MCF 10A (cell line): ENCODE results near the gene EGFL8. TPM values are rescaled to one million over a fixed set of nuclear protein-coding genes. Genes with fewer than 3 reads are reported as not detected.
A peak's percentile ranks its signal among the peaks of the same experiment; 100 is the strongest.

Experiments
- BruUV-seq: library from RNA; stranded (reverse); fragments of 400-500 nt; replicated peaks from 2 replicates; lab custom pipeline; 2021; lab: Mats Ljungman, UMichigan
- CTCF ChIA-PET: fragments of 300-600 bp; sonication (Branson Sonifier 250); formaldehyde crosslinking; extraction: SDS; loops from one replicate; lab custom pipeline; 2021; ENCODE audit warnings: antibody characterized with exemption, inconsistent platforms; lab: Yijun Ruan, JAX
- POLR2A ChIA-PET: fragments of 300-600, 350-650 bp; sonication (Branson Sonifier 250); formaldehyde crosslinking; extraction: SDS; loops from one replicate; lab custom pipeline; 2020; ENCODE audit warnings: antibody characterized with exemption, inconsistent platforms; lab: Yijun Ruan, JAX
- DNase-seq: peaks from one replicate; pipeline ENCODE4 v3.0.0-alpha.2; 2018; ENCODE audit not compliant: unreplicated experiment
- H3K27ac Mint-ChIP-seq: one replicate; pipeline ENCODE4 v1.8.0; 2022; ENCODE audit warnings: mild to moderate bottlenecking, low read depth, mixed read lengths; ENCODE audit not compliant: unreplicated experiment
- H3K27me3 Mint-ChIP-seq: one replicate; pipeline ENCODE4 v1.8.0; 2022; ENCODE audit warnings: mixed read lengths; ENCODE audit not compliant: insufficient read depth, unreplicated experiment
- H3K36me3 Mint-ChIP-seq: one replicate; pipeline ENCODE4 v1.8.0; 2022; ENCODE audit warnings: mild to moderate bottlenecking, moderate library complexity, mixed read lengths; ENCODE audit not compliant: insufficient read depth, unreplicated experiment
- H3K4me1 Mint-ChIP-seq: one replicate; pipeline ENCODE4 v1.8.0; 2022; ENCODE audit warnings: mixed read lengths; ENCODE audit not compliant: insufficient read depth, unreplicated experiment
- H3K4me3 Mint-ChIP-seq: one replicate; pipeline ENCODE4 v1.8.0; 2022; ENCODE audit warnings: mild to moderate bottlenecking, moderate library complexity, mixed read lengths; ENCODE audit not compliant: unreplicated experiment
- H3K9me3 Mint-ChIP-seq: one replicate; pipeline ENCODE4 v1.8.0; 2022; ENCODE audit warnings: mixed read lengths; ENCODE audit not compliant: unreplicated experiment
- intact Hi-C: fragments of 100-400 bp; cut with micrococcal nuclease; formaldehyde crosslinking; loops from 2 replicates; pipeline ENCODE4 v1.14.1; 2022
- microRNA-seq: library from miRNA; unstranded; fragments of <30 nt; microRNA quantifications from one replicate; pipeline ENCODE4 v1.2.0, GENCODE V29; 2022
- total RNA-seq: library from RNA; stranded (reverse); gene quantifications from 2 replicates; pipeline ENCODE4 v1.2.3, GENCODE V29; 2022
- TF ChIP-seq, protein P1 (sequence below): fragments of 200-600 bp; IDR thresholded peaks from one replicate; pipeline ENCODE4 v1.8.0; 2022; ENCODE audit warnings: antibody characterized with exemption, mild to moderate bottlenecking; ENCODE audit not compliant: unreplicated experiment

The EGFL8 gene
- total RNA-seq, 1 experiment from 2014 or later, result 3.1 TPM

DNA sequence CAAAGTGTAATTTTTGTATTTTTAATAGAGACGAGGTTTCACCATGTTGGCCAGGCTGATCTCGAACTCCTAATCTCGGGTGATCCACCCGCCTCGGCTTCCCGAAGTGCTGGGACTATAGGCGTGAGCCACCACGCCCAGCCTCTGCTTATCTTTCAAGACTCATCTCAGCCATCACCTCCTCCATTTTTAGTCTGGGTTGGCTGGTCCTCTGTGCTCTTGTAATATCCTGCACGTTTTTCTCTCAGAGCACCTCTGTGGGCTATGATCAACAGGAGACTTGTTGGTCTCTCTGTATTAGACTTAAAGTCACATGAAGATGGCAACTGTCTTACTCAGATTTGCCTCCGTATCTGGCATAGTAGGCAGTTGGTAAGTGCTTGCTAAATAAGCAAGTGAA lies 51.9 kb downstream of the EGFL8 start:
- POLR2A ChIA-PET, result no interaction called here
- TF ChIP-seq, protein P1, sequence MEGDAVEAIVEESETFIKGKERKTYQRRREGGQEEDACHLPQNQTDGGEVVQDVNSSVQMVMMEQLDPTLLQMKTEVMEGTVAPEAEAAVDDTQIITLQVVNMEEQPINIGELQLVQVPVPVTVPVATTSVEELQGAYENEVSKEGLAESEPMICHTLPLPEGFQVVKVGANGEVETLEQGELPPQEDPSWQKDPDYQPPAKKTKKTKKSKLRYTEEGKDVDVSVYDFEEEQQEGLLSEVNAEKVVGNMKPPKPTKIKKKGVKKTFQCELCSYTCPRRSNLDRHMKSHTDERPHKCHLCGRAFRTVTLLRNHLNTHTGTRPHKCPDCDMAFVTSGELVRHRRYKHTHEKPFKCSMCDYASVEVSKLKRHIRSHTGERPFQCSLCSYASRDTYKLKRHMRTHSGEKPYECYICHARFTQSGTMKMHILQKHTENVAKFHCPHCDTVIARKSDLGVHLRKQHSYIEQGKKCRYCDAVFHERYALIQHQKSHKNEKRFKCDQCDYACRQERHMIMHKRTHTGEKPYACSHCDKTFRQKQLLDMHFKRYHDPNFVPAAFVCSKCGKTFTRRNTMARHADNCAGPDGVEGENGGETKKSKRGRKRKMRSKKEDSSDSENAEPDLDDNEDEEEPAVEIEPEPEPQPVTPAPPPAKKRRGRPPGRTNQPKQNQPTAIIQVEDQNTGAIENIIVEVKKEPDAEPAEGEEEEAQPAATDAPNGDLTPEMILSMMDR, result no peak
- Mint-ChIP-seq H3K4me3 (no peak overlapping the region), H3K27me3 (peaks cover 54% of the 10 kb centered on the region), H3K9me3 (no peaks in the 10 kb centered on the region), H3K36me3 (no peaks in the 10 kb centered on the region), H3K4me1 (peaks cover 10% of the 10 kb centered on the region), H3K27ac (no peak overlapping the region)
- BruUV-seq, result no TSS peak
- DNase-seq, result no peak
- CTCF ChIA-PET, result no interaction called here
- intact Hi-C loops, result no loop called here

DNA sequence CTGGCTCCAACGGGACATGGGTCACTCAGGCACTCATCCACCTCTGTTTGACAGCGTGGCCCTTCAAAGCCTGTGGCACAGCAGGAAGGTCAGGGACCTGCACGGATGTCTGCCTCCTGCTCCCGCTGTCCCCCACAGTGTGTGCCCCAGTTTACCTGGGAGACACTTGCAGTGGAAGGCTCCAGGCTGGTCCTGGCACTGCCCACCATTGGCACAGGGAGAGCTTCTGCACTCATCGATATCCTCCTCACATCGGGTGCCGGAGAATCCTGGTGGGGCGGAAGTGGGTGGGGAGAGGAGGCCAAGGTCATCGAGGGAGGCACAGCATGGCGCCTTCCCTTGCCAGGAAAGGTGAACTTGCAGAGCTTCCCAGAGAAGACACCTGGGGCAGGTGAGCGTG lies 52.6 kb downstream of the EGFL8 start:
- Mint-ChIP-seq H3K36me3 (no peaks in the 10 kb centered on the region), H3K27ac (no peak overlapping the region), H3K4me1 (peaks cover 6% of the 10 kb centered on the region), H3K9me3 (no peaks in the 10 kb centered on the region), H3K27me3 (peaks cover 61% of the 10 kb centered on the region), H3K4me3 (no peak overlapping the region)
- BruUV-seq, result no TSS peak
- DNase-seq, result no peak
- ChIA-PET POLR2A (interaction anchor here (0.6 kb wide), 1 partner anchor 678 kb away, joined by 3 read pairs; no protein-coding TSS in a partner anchor), CTCF (no interaction called here)
- intact Hi-C loops, result no loop called here
- TF ChIP-seq, protein P1, result no peak

Small RNAs within 50 kb of the gene (microRNA-seq; reads per million reads assigned to microRNA genes)
- gene MIR6721 (1.9 reads per million, percentile 13 among the genes with 10 or more reads in this experiment), gene MIR6833 (not detected)

Other genes starting within 250 kb of the EGFL8 start
- gene C2, start 236.9 kb upstream of the EGFL8 start, total RNA-seq, result not detected in 2 replicates
- gene CFB, start 218.5 kb upstream of the EGFL8 start, total RNA-seq, result 24.5 and 24.6 TPM in 2 replicates
- 90.7 and 113 TPM in 2 replicates for gene NELFE, start 205.6 kb upstream of the EGFL8 start, total RNA-seq
- 53.1 and 66.2 TPM in 2 replicates for gene SKIC2, start 205.4 kb upstream of the EGFL8 start, total RNA-seq
- gene DXO, start 192.5 kb upstream of the EGFL8 start, total RNA-seq, result 39.1 and 41.4 TPM in 2 replicates
- gene C4A, start 182.5 kb upstream of the EGFL8 start, total RNA-seq, result 7.7 and 16.2 TPM in 2 replicates
- gene C4B, start 149.8 kb upstream of the EGFL8 start, total RNA-seq, result 7.7 and 12.7 TPM in 2 replicates
- gene CYP21A2, start 126.2 kb upstream of the EGFL8 start, total RNA-seq, result 0.33 and 0.88 TPM in 2 replicates
- 3.0 and 4.3 TPM in 2 replicates for gene TNXB, start 55.3 kb upstream of the EGFL8 start, total RNA-seq
- gene ATF6B, start 36.3 kb upstream of the EGFL8 start, total RNA-seq, result 65.6 and 86.5 TPM in 2 replicates
- gene FKBPL, start 34.3 kb upstream of the EGFL8 start, total RNA-seq, result 4.8 and 5.8 TPM in 2 replicates
- gene PRRT1, start 12.7 kb upstream of the EGFL8 start, total RNA-seq, result 0.17 and 0.19 TPM in 2 replicates
- gene PPT2, start 10.5 kb upstream of the EGFL8 start, total RNA-seq, result 3.7 and 5.4 TPM in 2 replicates
- gene AGPAT1, start 11.5 kb downstream of the EGFL8 start, total RNA-seq, result 37.8 and 43.4 TPM in 2 replicates
- 28.1 and 29.6 TPM in 2 replicates for gene RNF5, start 13.8 kb downstream of the EGFL8 start, total RNA-seq
- gene AGER, start 19.7 kb downstream of the EGFL8 start, total RNA-seq, result 8.0 and 8.4 TPM in 2 replicates
- 48.1 and 49.2 TPM in 2 replicates for gene PBX2, start 25.6 kb downstream of the EGFL8 start, total RNA-seq
- 0.71 and 0.84 TPM in 2 replicates for gene GPSM3, start 28.0 kb downstream of the EGFL8 start, total RNA-seq
- gene NOTCH4, start 59.5 kb downstream of the EGFL8 start, total RNA-seq, result not detected in 2 replicates
- not detected in 2 replicates for gene TSBP1, start 207.3 kb downstream of the EGFL8 start, total RNA-seq
- gene BTNL2, start 242.6 kb downstream of the EGFL8 start, total RNA-seq, result not detected in 2 replicates